Measurements from ENCODE around the gene ZNF747.

- TF ChIP-seq EZH2 (IDR thresholded peaks at IDR 0.05; ENCODE audit: low read depth) = no peak
- TF ChIP-seq CTCF (conservative IDR thresholded peaks at IDR 0.05) = no peak
These were observed 43.4 kb downstream of the ZNF747 start for GRCh38 chr16:30491229-30491628.

Data from PC-9 (cell line).